ENCODE measurements around the gene THRSP.

Gene THRSP

GRCh38 chr11:78097666-78098385 lies 34.2 kb downstream of the THRSP start:
- no peak for DNase-seq (ENCODE audit: low read depth)

GRCh38 chr11:78099666-78100065 lies 36.0 kb downstream of the THRSP start:
- DNase-seq (ENCODE audit: low read depth): no peak

- no peak for DNase-seq (ENCODE audit: low read depth)
These were observed 36.6 kb downstream of the THRSP start for GRCh38 chr11:78100261-78100660.

GRCh38 chr11:78100676-78101472 lies 37.2 kb downstream of the THRSP start:
- no peak for DNase-seq (ENCODE audit: low read depth)

GRCh38 chr11:78109081-78110015 lies 45.7 kb downstream of the THRSP start:
- DNase-seq (ENCODE audit: low read depth): no peak

- DNase-seq (ENCODE audit: low read depth): no peak
These were observed 46.7 kb downstream of the THRSP start for GRCh38 chr11:78110351-78110750.

- DNase-seq (ENCODE audit: low read depth): no peak
These were observed 47.2 kb downstream of the THRSP start for GRCh38 chr11:78110830-78111229.

- no peak for DNase-seq (ENCODE audit: low read depth)
These were observed 47.6 kb downstream of the THRSP start for GRCh38 chr11:78111298-78111697.

- DNase-seq (ENCODE audit: low read depth): no peak
These were observed 49.1 kb downstream of the THRSP start for GRCh38 chr11:78112582-78113275.
